EL (cell line): ENCODE data around the gene DNAJB13.

Experiments
- DNase-seq: peaks from one replicate; pipeline ENCODE4 v3.0.0-alpha.2; 2016

DNAJB13 gene

GRCh38 chr11:73956876-73957653 is 6.2 kb downstream of the DNAJB13 start:
- DNase-seq: no peak

GRCh38 chr11:73957654-73958361 is 7.0 kb downstream of the DNAJB13 start:
- DNase-seq: no peak

GRCh38 chr11:73958521-73959141 is 7.8 kb downstream of the DNAJB13 start:
- no peak for DNase-seq

- DNase-seq: peak; percentile 56
These were observed 10.5 kb downstream of the DNAJB13 start for GRCh38 chr11:73961321-73961720.

GRCh38 chr11:73962101-73962705 is 11.4 kb downstream of the DNAJB13 start:
- no peak for DNase-seq

GRCh38 chr11:73963861-73964260 is 13.0 kb downstream of the DNAJB13 start:
- DNase-seq: no peak

- peak; percentile 33 for DNase-seq
These were observed 14.4 kb downstream of the DNAJB13 start for GRCh38 chr11:73965076-73965763.

- DNase-seq: no peak
These were observed 14.9 kb downstream of the DNAJB13 start for GRCh38 chr11:73965764-73966121.

- no peak for DNase-seq
These were observed 17.6 kb downstream of the DNAJB13 start for GRCh38 chr11:73968356-73968966.

GRCh38 chr11:73969091-73969490 is 18.3 kb downstream of the DNAJB13 start:
- no peak for DNase-seq

- no peak for DNase-seq
These were observed 19.4 kb downstream of the DNAJB13 start for GRCh38 chr11:73969991-73970800.

- no peak for DNase-seq
These were observed 20.4 kb downstream of the DNAJB13 start for GRCh38 chr11:73971175-73971719.

- no peak for DNase-seq
These were observed 21.4 kb downstream of the DNAJB13 start for GRCh38 chr11:73972187-73972586.

- no peak for DNase-seq
These were observed 22.0 kb downstream of the DNAJB13 start for GRCh38 chr11:73972620-73973449.

- no peak for DNase-seq
These were observed 24.0 kb downstream of the DNAJB13 start for GRCh38 chr11:73974604-73975478.

- DNase-seq: no peak
These were observed 24.6 kb downstream of the DNAJB13 start for GRCh38 chr11:73975479-73975757.

- DNase-seq: no peak
These were observed 25.8 kb downstream of the DNAJB13 start for GRCh38 chr11:73976451-73977151.

- no peak for DNase-seq
These were observed 27.2 kb downstream of the DNAJB13 start for GRCh38 chr11:73977856-73978519.
